ENCODE data around the gene DDX39A.

Gene DDX39A

GRCh38 chr19:14414926-14415690 is 4.0 kb downstream of the DDX39A start:
- Histone ChIP-seq H3K14ac (ENCODE audit: low read length) (no peak overlapping the region), H3K9me3 (ENCODE audit: insufficient read depth, low read depth, low read length) (peaks cover 2% of the 10 kb centered on the region), H3K27ac (ENCODE audit: low read depth, low read length) (no peak overlapping the region), H3K4me2 (ENCODE audit: low read length) (no peak overlapping the region), H4K91ac (ENCODE audit: low read depth, low read length) (no peak overlapping the region), H4K8ac (ENCODE audit: low read depth, low read length) (no peak overlapping the region), H2AFZ (ENCODE audit: insufficient read depth, low read length, poor library complexity) (no peak overlapping the region), H2AK5ac (ENCODE audit: low read length) (no peak overlapping the region), H2BK5ac (ENCODE audit: low read depth, low read length, poor library complexity) (no peak overlapping the region), H4K12ac (ENCODE audit: low read depth, low read length) (no peak overlapping the region), H3K79me1 (ENCODE audit: low read length) (peaks cover 11% of the 10 kb centered on the region), H3K79me2 (ENCODE audit: control insufficient read depth, insufficient read depth, low read length, poor library complexity) (peaks cover 33% of the 10 kb centered on the region), H3K4ac (ENCODE audit: low read depth, low read length) (peak overlapping the region; percentile 54), H3K4me3 (ENCODE audit: low read depth, low read length) (no peak overlapping the region), H3K9ac (ENCODE audit: low read length) (no peak overlapping the region), H2BK120ac (ENCODE audit: insufficient read depth, low read length, poor library complexity) (no peak overlapping the region), H3K23ac (ENCODE audit: low read length) (no peak overlapping the region), H2BK12ac (ENCODE audit: low read length) (no peak overlapping the region), H3K4me1 (ENCODE audit: control insufficient read depth in 1 of 2, insufficient read depth in 2 of 2, low read length in 2 of 2) (peaks cover 2 to 11% of the 10 kb centered on the region in 2 experiments), H3K36me3 (ENCODE audit: control insufficient read depth in 1 of 2, insufficient read depth in 2 of 2, low read length in 2 of 2) (peaks cover 39 to 46% of the 10 kb centered on the region in 2 experiments), H3K27me3 (ENCODE audit: insufficient read depth, low read length) (no peaks in the 10 kb centered on the region), H3K18ac (ENCODE audit: low read length) (no peak overlapping the region)
- DNase-seq, result no peak
- no CpG with 5 or more reads among the region's 8 CpGs for WGBS (ENCODE audit: extremely low coverage, insufficient coverage, insufficient read length)

- Histone ChIP-seq H3K18ac (ENCODE audit: low read length) (no peak overlapping the region), H3K4me2 (ENCODE audit: low read length) (no peak overlapping the region), H3K4me3 (ENCODE audit: low read depth, low read length) (no peak overlapping the region), H3K27ac (ENCODE audit: low read depth, low read length) (no peak overlapping the region), H2AFZ (ENCODE audit: insufficient read depth, low read length, poor library complexity) (no peak overlapping the region), H3K9me3 (ENCODE audit: insufficient read depth, low read depth, low read length) (peaks cover 2% of the 10 kb centered on the region), H3K79me2 (ENCODE audit: control insufficient read depth, insufficient read depth, low read length, poor library complexity) (peaks cover 31% of the 10 kb centered on the region), H3K79me1 (ENCODE audit: low read length) (peaks cover 2% of the 10 kb centered on the region), H3K36me3 (ENCODE audit: control insufficient read depth in 1 of 2, insufficient read depth in 2 of 2, low read length in 2 of 2) (peaks cover 53 to 60% of the 10 kb centered on the region in 2 experiments), H4K12ac (ENCODE audit: low read depth, low read length) (no peak overlapping the region), H3K23ac (ENCODE audit: low read length) (peak overlapping the region; percentile 70), H3K27me3 (ENCODE audit: insufficient read depth, low read length) (no peaks in the 10 kb centered on the region), H2BK120ac (ENCODE audit: insufficient read depth, low read length, poor library complexity) (no peak overlapping the region), H4K91ac (ENCODE audit: low read depth, low read length) (no peak overlapping the region), H2BK12ac (ENCODE audit: low read length) (no peak overlapping the region), H2BK5ac (ENCODE audit: low read depth, low read length, poor library complexity) (no peak overlapping the region), H3K4ac (ENCODE audit: low read depth, low read length) (peak overlapping the region; percentile 84), H3K14ac (ENCODE audit: low read length) (no peak overlapping the region), H4K8ac (ENCODE audit: low read depth, low read length) (no peak overlapping the region), H3K4me1 (ENCODE audit: control insufficient read depth in 1 of 2, insufficient read depth in 2 of 2, low read length in 2 of 2) (peaks cover 2 to 8% of the 10 kb centered on the region in 2 experiments), H2AK5ac (ENCODE audit: low read length) (no peak overlapping the region), H3K9ac (ENCODE audit: low read length) (peak overlapping the region; percentile 59)
- no CpG with 5 or more reads among the region's 3 CpGs for WGBS (ENCODE audit: extremely low coverage, insufficient coverage, insufficient read length)
- no peak for DNase-seq
Observed at GRCh38 chr19:14413693-14414181, 5.4 kb downstream of the DDX39A start.

GRCh38 chr19:14412996-14413692 is 6.0 kb downstream of the DDX39A start:
- Histone ChIP-seq H2AK5ac (ENCODE audit: low read length) (no peak overlapping the region), H3K4me1 (ENCODE audit: control insufficient read depth in 1 of 2, insufficient read depth in 2 of 2, low read length in 2 of 2) (peaks cover 2 to 7% of the 10 kb centered on the region in 2 experiments), H3K4me2 (ENCODE audit: low read length) (no peak overlapping the region), H4K91ac (ENCODE audit: low read depth, low read length) (no peak overlapping the region), H3K14ac (ENCODE audit: low read length) (no peak overlapping the region), H3K27ac (ENCODE audit: low read depth, low read length) (no peak overlapping the region), H3K9me3 (ENCODE audit: insufficient read depth, low read depth, low read length) (peaks cover 2% of the 10 kb centered on the region), H4K8ac (ENCODE audit: low read depth, low read length) (no peak overlapping the region), H3K18ac (ENCODE audit: low read length) (no peak overlapping the region), H2BK12ac (ENCODE audit: low read length) (no peak overlapping the region), H3K9ac (ENCODE audit: low read length) (no peak overlapping the region), H3K79me2 (ENCODE audit: control insufficient read depth, insufficient read depth, low read length, poor library complexity) (peaks cover 26% of the 10 kb centered on the region), H3K27me3 (ENCODE audit: insufficient read depth, low read length) (no peaks in the 10 kb centered on the region), H3K23ac (ENCODE audit: low read length) (no peak overlapping the region), H4K12ac (ENCODE audit: low read depth, low read length) (no peak overlapping the region), H2AFZ (ENCODE audit: insufficient read depth, low read length, poor library complexity) (no peak overlapping the region), H2BK120ac (ENCODE audit: insufficient read depth, low read length, poor library complexity) (no peak overlapping the region), H3K4ac (ENCODE audit: low read depth, low read length) (peak overlapping the region; percentile 84), H3K4me3 (ENCODE audit: low read depth, low read length) (no peak overlapping the region), H3K36me3 (ENCODE audit: control insufficient read depth in 1 of 2, insufficient read depth in 2 of 2, low read length in 2 of 2) (peaks cover 59 to 66% of the 10 kb centered on the region in 2 experiments), H2BK5ac (ENCODE audit: low read depth, low read length, poor library complexity) (no peak overlapping the region), H3K79me1 (ENCODE audit: low read length) (no peaks in the 10 kb centered on the region)
- WGBS (ENCODE audit: extremely low coverage, insufficient coverage, insufficient read length), result no CpG with 5 or more reads among the region's 15 CpGs
- no peak for DNase-seq

- no peak overlapping the region for H2BK120ac ChIP-seq (ENCODE audit: insufficient read depth, low read length, poor library complexity)
- no peak overlapping the region for H3K23ac ChIP-seq (ENCODE audit: low read length)
- no peak overlapping the region for H2AFZ ChIP-seq (ENCODE audit: insufficient read depth, low read length, poor library complexity)
- no peaks in the 10 kb centered on the region for H3K79me1 ChIP-seq (ENCODE audit: low read length)
- no peak overlapping the region for H4K12ac ChIP-seq (ENCODE audit: low read depth, low read length)
- H2AK5ac ChIP-seq (ENCODE audit: low read length), result no peak overlapping the region
- no peak overlapping the region for H3K14ac ChIP-seq (ENCODE audit: low read length)
- DNase-seq, result no peak
- peaks cover 0 to 3% of the 10 kb centered on the region in 2 experiments for H3K4me1 ChIP-seq (ENCODE audit: control insufficient read depth in 1 of 2, insufficient read depth in 2 of 2, low read length in 2 of 2)
- H3K36me3 ChIP-seq (ENCODE audit: control insufficient read depth in 1 of 2, insufficient read depth in 2 of 2, low read length in 2 of 2), result peaks cover 66 to 73% of the 10 kb centered on the region in 2 experiments
- peak overlapping the region; percentile 38 for H3K4ac ChIP-seq (ENCODE audit: low read depth, low read length)
- H4K91ac ChIP-seq (ENCODE audit: low read depth, low read length), result no peak overlapping the region
- no peak overlapping the region for H2BK12ac ChIP-seq (ENCODE audit: low read length)
- H3K18ac ChIP-seq (ENCODE audit: low read length), result peak overlapping the region; percentile 34
- H3K9me3 ChIP-seq (ENCODE audit: insufficient read depth, low read depth, low read length), result peaks cover 2% of the 10 kb centered on the region
- no peak overlapping the region for H3K4me2 ChIP-seq (ENCODE audit: low read length)
- no CpG with 5 or more reads among the region's 25 CpGs for WGBS (ENCODE audit: extremely low coverage, insufficient coverage, insufficient read length)
- no peaks in the 10 kb centered on the region for H3K27me3 ChIP-seq (ENCODE audit: insufficient read depth, low read length)
- no peak overlapping the region for H2BK5ac ChIP-seq (ENCODE audit: low read depth, low read length, poor library complexity)
- peaks cover 21% of the 10 kb centered on the region for H3K79me2 ChIP-seq (ENCODE audit: control insufficient read depth, insufficient read depth, low read length, poor library complexity)
- no peak overlapping the region for H3K4me3 ChIP-seq (ENCODE audit: low read depth, low read length)
- H3K27ac ChIP-seq (ENCODE audit: low read depth, low read length), result no peak overlapping the region
- H4K8ac ChIP-seq (ENCODE audit: low read depth, low read length), result no peak overlapping the region
- H3K9ac ChIP-seq (ENCODE audit: low read length), result no peak overlapping the region
Observed at GRCh38 chr19:14412324-14412995, 6.7 kb downstream of the DDX39A start.

All from trophoblast cell (in vitro differentiated cells and primary cell).